Nephron (organoid): ENCODE results near the gene SDK2.

Source experiments
- H3K27ac Mint-ChIP-seq, 3 experiments: 2 replicates each; pipeline ENCODE4 v1.8.0; 2020; ENCODE audit warnings: mixed read lengths in 3 of 3, mild to moderate bottlenecking in 2 of 3, moderate library complexity in 1 of 3
- H3K27me3 Mint-ChIP-seq: 2 replicates; pipeline ENCODE4 v1.8.0; 2021; ENCODE audit warnings: low read depth, mild to moderate bottlenecking, moderate library complexity, mixed read lengths
- H3K36me3 Mint-ChIP-seq: 2 replicates; pipeline ENCODE4 v1.8.0; 2020; ENCODE audit warnings: low read depth, mixed read lengths
- H3K4me1 Mint-ChIP-seq: 2 replicates; pipeline ENCODE4 v1.8.0; 2020; ENCODE audit warnings: mixed read lengths
- H3K4me3 Mint-ChIP-seq, 3 experiments: 2 replicates each; pipeline ENCODE4 v1.8.0; 2020; ENCODE audit warnings: mild to moderate bottlenecking in 3 of 3, mixed read lengths in 3 of 3, moderate library complexity in 2 of 3
- H3K9me3 Mint-ChIP-seq: 2 replicates; pipeline ENCODE4 v1.8.0; 2020; ENCODE audit warnings: mixed read lengths
- CTCF ChIP-seq, 3 experiments: fragments of 200-600 bp; sonication (generic); IDR thresholded peaks; one replicate each; pipeline ENCODE4 v1.5.0; 2021; ENCODE audit warnings: antibody characterized with exemption in 3 of 3; ENCODE audit not compliant: unreplicated experiment in 3 of 3

The SDK2 gene

GRCh38 chr17:73686961-73687360 lies 42.7 kb upstream of the SDK2 start:
- no peak overlapping the region for H3K27ac Mint-ChIP-seq
- TF ChIP-seq CTCF (IDR thresholded peaks at IDR 0.05; ENCODE audit: unreplicated experiment in 3 of 3) = no peak
- H3K4me1 Mint-ChIP-seq = peaks cover 16% of the 10 kb centered on the region
- H3K36me3 Mint-ChIP-seq = no peaks in the 10 kb centered on the region
- peaks cover 19% of the 10 kb centered on the region for H3K27me3 Mint-ChIP-seq
- no peak overlapping the region for H3K4me3 Mint-ChIP-seq
- H3K9me3 Mint-ChIP-seq = peaks cover 6% of the 10 kb centered on the region

DNA sequence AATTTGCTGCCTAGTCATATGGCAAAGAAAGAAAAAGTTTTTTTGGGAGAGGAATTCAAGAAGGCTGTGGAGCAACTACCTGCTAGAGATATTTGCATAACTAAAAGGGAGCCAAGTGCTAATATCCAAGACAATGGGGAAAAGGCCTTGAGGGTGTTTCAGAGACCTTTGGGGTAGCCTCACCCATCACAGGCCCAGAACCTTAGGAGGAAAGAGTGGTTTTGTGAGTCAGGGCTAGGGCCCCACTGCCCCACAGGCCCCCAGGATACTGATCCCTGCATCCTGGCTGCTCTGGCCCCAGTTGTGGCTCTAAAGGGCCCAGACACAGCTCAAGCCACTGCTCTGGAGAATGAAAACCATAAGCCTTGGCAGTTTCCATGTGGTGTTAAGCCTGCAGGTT lies 41.9 kb upstream of the SDK2 start:
- peaks cover 23% of the 10 kb centered on the region for H3K27me3 Mint-ChIP-seq
- H3K9me3 Mint-ChIP-seq = peaks cover 13% of the 10 kb centered on the region
- no peak overlapping the region for H3K4me3 Mint-ChIP-seq
- H3K4me1 Mint-ChIP-seq = peaks cover 7% of the 10 kb centered on the region
- TF ChIP-seq CTCF (IDR thresholded peaks at IDR 0.05; ENCODE audit: unreplicated experiment in 3 of 3) = no peak
- no peak overlapping the region for H3K27ac Mint-ChIP-seq
- no peaks in the 10 kb centered on the region for H3K36me3 Mint-ChIP-seq

DNA sequence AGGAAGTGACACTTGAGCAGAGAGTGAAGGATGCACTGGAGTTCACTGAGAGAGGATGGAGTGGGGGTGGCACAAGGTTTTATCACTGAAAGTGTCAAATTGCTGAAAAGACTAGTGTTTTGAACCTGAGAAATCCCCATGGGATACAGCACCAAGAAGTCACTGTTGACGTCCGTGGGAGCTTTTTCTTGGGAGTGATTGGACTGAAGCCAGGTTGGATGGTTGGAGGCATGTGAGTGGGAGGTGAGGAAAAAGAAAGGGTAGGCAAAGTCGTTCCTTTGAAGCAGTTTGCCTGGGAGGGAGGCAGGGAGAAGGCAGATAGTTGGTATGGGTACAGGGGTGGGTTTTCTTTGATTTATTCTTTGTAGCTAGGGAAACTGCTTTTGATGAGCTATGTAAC lies 39.9 kb upstream of the SDK2 start:
- Mint-ChIP-seq H3K27me3 (peaks cover 17% of the 10 kb centered on the region), H3K9me3 (peaks cover 21% of the 10 kb centered on the region), H3K27ac (peak overlapping the region in 1 of 3 experiments; percentile 40), H3K4me1 (peaks cover 6% of the 10 kb centered on the region), H3K4me3 (no peak overlapping the region), H3K36me3 (no peaks in the 10 kb centered on the region)
- TF ChIP-seq CTCF (IDR thresholded peaks at IDR 0.05; ENCODE audit: unreplicated experiment in 3 of 3) = no peak

DNA sequence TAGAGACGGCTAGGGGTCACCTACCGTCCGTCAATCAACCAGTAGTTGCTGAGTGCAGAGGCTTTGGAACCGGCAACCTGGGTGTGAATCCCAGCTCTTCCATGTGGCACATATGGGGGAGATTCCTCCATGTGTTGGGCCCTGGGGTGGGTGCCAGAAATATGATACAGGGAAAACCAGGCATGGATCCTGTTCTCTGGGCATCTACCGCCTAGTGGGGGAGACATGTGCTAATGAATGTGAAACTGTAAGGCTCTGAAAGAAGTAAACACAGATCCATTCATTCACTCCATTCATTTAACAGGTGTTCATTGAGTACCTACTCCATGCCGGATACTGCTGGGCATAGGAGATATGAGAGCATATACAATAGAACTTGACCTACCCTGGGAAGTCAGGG lies 39.5 kb upstream of the SDK2 start:
- peaks cover 20% of the 10 kb centered on the region for H3K27me3 Mint-ChIP-seq
- no peak for TF ChIP-seq CTCF (IDR thresholded peaks at IDR 0.05; ENCODE audit: unreplicated experiment in 3 of 3)
- H3K4me3 Mint-ChIP-seq = no peak overlapping the region
- H3K4me1 Mint-ChIP-seq = peaks cover 6% of the 10 kb centered on the region
- no peak overlapping the region for H3K27ac Mint-ChIP-seq
- peaks cover 21% of the 10 kb centered on the region for H3K9me3 Mint-ChIP-seq
- no peaks in the 10 kb centered on the region for H3K36me3 Mint-ChIP-seq

DNA sequence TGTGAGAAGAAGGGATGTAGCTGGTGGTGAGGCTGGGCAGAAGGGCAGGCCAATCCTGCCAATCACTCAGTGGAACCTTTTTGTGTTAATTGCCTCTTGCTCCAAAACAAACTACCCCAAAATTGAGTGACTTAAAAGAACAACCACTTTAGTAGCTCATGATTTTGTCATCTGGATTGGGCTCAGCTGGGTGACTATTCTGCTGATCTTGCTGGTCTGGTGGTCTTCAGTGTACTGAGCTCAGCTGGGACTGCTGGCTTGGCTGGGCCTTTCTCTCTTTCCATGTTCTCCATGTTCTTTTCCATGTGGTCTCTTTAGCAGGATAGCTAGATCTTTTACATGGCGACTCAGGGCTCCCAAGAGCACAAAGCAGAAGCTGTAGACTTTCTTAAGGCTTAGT lies 37.7 kb upstream of the SDK2 start:
- peaks cover 24% of the 10 kb centered on the region for H3K27me3 Mint-ChIP-seq
- no peak overlapping the region for H3K27ac Mint-ChIP-seq
- H3K36me3 Mint-ChIP-seq = no peaks in the 10 kb centered on the region
- peaks cover 6% of the 10 kb centered on the region for H3K4me1 Mint-ChIP-seq
- no peak for TF ChIP-seq CTCF (IDR thresholded peaks at IDR 0.05; ENCODE audit: unreplicated experiment in 3 of 3)
- no peak overlapping the region for H3K4me3 Mint-ChIP-seq
- H3K9me3 Mint-ChIP-seq = peaks cover 21% of the 10 kb centered on the region

GRCh38 chr17:73679476-73679875 lies 35.2 kb upstream of the SDK2 start:
- peaks cover 21% of the 10 kb centered on the region for H3K9me3 Mint-ChIP-seq
- H3K27ac Mint-ChIP-seq = no peak overlapping the region
- no peak for TF ChIP-seq CTCF (IDR thresholded peaks at IDR 0.05; ENCODE audit: unreplicated experiment in 3 of 3)
- peaks cover 6% of the 10 kb centered on the region for H3K4me1 Mint-ChIP-seq
- H3K27me3 Mint-ChIP-seq = peaks cover 27% of the 10 kb centered on the region
- no peaks in the 10 kb centered on the region for H3K36me3 Mint-ChIP-seq
- no peak overlapping the region for H3K4me3 Mint-ChIP-seq
